WTC11 (cell line): Measurements from ENCODE around the gene SPDYA. TPM values are rescaled to one million over a fixed set of nuclear protein-coding genes. Genes with fewer than 3 reads are reported as not detected.

Experiments used
- ATAC-seq: fragments of 200-7000 bp; cut with Tn5 transposase; 2 replicates; pipeline ENCODE4 v1.10.0; 2021; ENCODE audit warnings: mild to moderate bottlenecking, moderate library complexity
- CTCF ChIA-PET: fragments of 300-600 bp; sonication (Branson Sonifier 250); formaldehyde crosslinking; loops from one replicate; lab custom pipeline; 2021; ENCODE audit warnings: antibody characterized with exemption; lab: Charles Lee
- POLR2A ChIA-PET: fragments of 350-600 bp; sonication (Branson Sonifier 250); formaldehyde crosslinking; loops from one replicate; lab custom pipeline; 2021; ENCODE audit warnings: antibody characterized with exemption; lab: Charles Lee
- DNase-seq: peaks from one replicate; pipeline ENCODE4 v3.0.0; 2021; ENCODE audit warnings: low spot score
- H3K27ac Mint-ChIP-seq: 2 replicates; pipeline ENCODE4 v1.8.0; 2021; ENCODE audit warnings: mixed read lengths
- H3K27me3 Mint-ChIP-seq: 2 replicates; pipeline ENCODE4 v1.8.0; 2021; ENCODE audit warnings: low read depth, mild to moderate bottlenecking, moderate library complexity, mixed read lengths
- H3K36me3 Mint-ChIP-seq: 2 replicates; pipeline ENCODE4 v1.8.0; 2021; ENCODE audit warnings: mixed read lengths
- H3K4me1 Mint-ChIP-seq: 2 replicates; pipeline ENCODE4 v1.8.0; 2022; ENCODE audit warnings: mixed read lengths
- H3K4me3 Mint-ChIP-seq: 2 replicates; pipeline ENCODE4 v1.8.0; 2021; ENCODE audit warnings: mild to moderate bottlenecking, moderate library complexity, mixed read lengths
- H3K9me3 Mint-ChIP-seq: 2 replicates; pipeline ENCODE4 v1.8.0; 2021; ENCODE audit warnings: mixed read lengths
- CBFB ChIP-seq: sonication (generic); formaldehyde crosslinking; IDR thresholded peaks from 2 replicates; pipeline ENCODE4 v1.8.1; 2022; ENCODE audit warnings: mild to moderate bottlenecking, low read depth, missing genetic modification reagents
- FOXK1 ChIP-seq: sonication (generic); formaldehyde crosslinking; IDR thresholded peaks from 2 replicates; pipeline ENCODE4 v1.8.0; 2022; ENCODE audit warnings: mild to moderate bottlenecking, moderate library complexity, missing genetic modification reagents
- GTF2I ChIP-seq: fragments of 250-450 bp; sonication (Bioruptor Pico); conservative IDR thresholded peaks from 2 replicates; pipeline ENCODE4 v1.4.0; 2021; ENCODE audit warnings: mild to moderate bottlenecking
- HMGA2 ChIP-seq: fragments of 250-450 bp; sonication (Bioruptor Pico); IDR thresholded peaks from 2 replicates; pipeline ENCODE4 v1.4.0; 2021; ENCODE audit warnings: mild to moderate bottlenecking, moderate library complexity
- MYBL2 ChIP-seq: sonication (generic); formaldehyde crosslinking; IDR thresholded peaks from 2 replicates; pipeline ENCODE4 v1.8.1; 2023; ENCODE audit warnings: mild to moderate bottlenecking, moderate library complexity, missing genetic modification reagents
- OVOL2 ChIP-seq: fragments of 250-450 bp; sonication (Bioruptor Pico); IDR thresholded peaks from 2 replicates; pipeline ENCODE4 v1.9.0; 2021; ENCODE audit warnings: mild to moderate bottlenecking, borderline replicate concordance
- SP1 ChIP-seq: sonication (generic); formaldehyde crosslinking; conservative IDR thresholded peaks from 2 replicates; pipeline ENCODE4 v1.8.1; 2022; ENCODE audit warnings: missing genetic modification reagents
- TP53 ChIP-seq: sonication (generic); formaldehyde crosslinking; IDR thresholded peaks from 2 replicates; pipeline ENCODE4 v1.8.1; 2023; ENCODE audit warnings: mild to moderate bottlenecking, missing genetic modification reagents
- ZNF138 ChIP-seq: sonication (generic); formaldehyde crosslinking; conservative IDR thresholded peaks from 2 replicates; pipeline ENCODE4 v1.8.1; 2022; ENCODE audit warnings: mild to moderate bottlenecking, moderate library complexity, missing genetic modification reagents
- ZNF263 ChIP-seq: sonication (generic); formaldehyde crosslinking; IDR thresholded peaks from 2 replicates; pipeline ENCODE4 v1.8.1; 2022; ENCODE audit warnings: low read depth, mild to moderate bottlenecking, moderate library complexity, missing genetic modification reagents
- ZNF423 ChIP-seq: fragments of 250-450 bp; sonication (Bioruptor Pico); IDR thresholded peaks from 2 replicates; pipeline ENCODE4 v2.1.2; 2022; ENCODE audit warnings: mild to moderate bottlenecking, moderate library complexity
- ZNF671 ChIP-seq: fragments of 250-450 bp; sonication (Bioruptor Pico); IDR thresholded peaks from 2 replicates; pipeline ENCODE4 v1.8.0; 2021; ENCODE audit warnings: mild to moderate bottlenecking
- total RNA-seq: library from RNA; stranded (reverse); gene quantifications from 3 replicates; pipeline ENCODE4 v1.2.3, GENCODE V29; 2021
- TF ChIP-seq, protein P1 (sequence below): sonication (generic); formaldehyde crosslinking; IDR thresholded peaks from 2 replicates; pipeline ENCODE4 v1.8.0; 2023; ENCODE audit warnings: missing genetic modification reagents, mild to moderate bottlenecking, borderline replicate concordance
- TF ChIP-seq, protein P2 (sequence below): fragments of 200-600 bp; IDR thresholded peaks from 2 replicates; pipeline ENCODE4 v1.8.0; 2022; ENCODE audit warnings: antibody characterized with exemption
- TF ChIP-seq, protein P3 (sequence below): sonication (generic); formaldehyde crosslinking; IDR thresholded peaks from 2 replicates; pipeline ENCODE4 v1.8.1; 2022; ENCODE audit warnings: low read depth, missing genetic modification reagents, borderline replicate concordance
- TF ChIP-seq, protein P4 (sequence below): sonication (generic); formaldehyde crosslinking; IDR thresholded peaks from 2 replicates; pipeline ENCODE4 v1.8.1; 2023; ENCODE audit warnings: mild to moderate bottlenecking, missing genetic modification reagents, moderate library complexity
- TF ChIP-seq, protein P5 (sequence below): fragments of 250-450 bp; sonication (Bioruptor Pico); IDR thresholded peaks from 2 replicates; pipeline ENCODE4 v1.9.0; 2021; ENCODE audit warnings: mild to moderate bottlenecking
- TF ChIP-seq, protein P6 (sequence below): sonication (generic); formaldehyde crosslinking; IDR thresholded peaks from 2 replicates; pipeline ENCODE4 v1.8.1; 2022; ENCODE audit warnings: low read depth, mild to moderate bottlenecking, moderate library complexity, missing genetic modification reagents, borderline replicate concordance

The SPDYA gene
- total RNA-seq, 1 experiment from 2014 or later = 0.61 TPM

DNA sequence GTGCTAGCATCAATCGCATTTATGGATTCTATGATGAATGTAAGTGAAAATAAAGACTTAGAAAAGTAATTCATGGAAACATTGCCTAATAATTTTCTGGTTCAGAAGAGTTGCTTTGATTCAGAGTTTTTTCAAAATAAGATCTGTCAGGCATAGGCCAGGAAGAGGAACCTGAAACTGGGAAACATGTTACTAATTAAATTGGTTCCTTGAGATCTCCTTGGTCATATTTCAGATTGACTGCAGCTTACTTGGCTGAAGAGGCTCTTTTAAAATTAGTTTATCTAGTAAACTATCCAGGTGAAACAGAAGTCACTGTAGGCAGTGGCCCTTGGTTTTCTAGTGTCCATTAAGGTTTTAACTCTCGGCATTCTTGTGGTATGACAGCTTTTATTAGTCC lies 31.6 kb upstream of the SPDYA start:
- POLR2A ChIA-PET = no interaction called here
- H3K27ac Mint-ChIP-seq = no peak overlapping the region
- DNase-seq = no peak
- TF ChIP-seq MYBL2 (CRISPR knock-in tag) = no peak
- TF ChIP-seq, protein P1, sequence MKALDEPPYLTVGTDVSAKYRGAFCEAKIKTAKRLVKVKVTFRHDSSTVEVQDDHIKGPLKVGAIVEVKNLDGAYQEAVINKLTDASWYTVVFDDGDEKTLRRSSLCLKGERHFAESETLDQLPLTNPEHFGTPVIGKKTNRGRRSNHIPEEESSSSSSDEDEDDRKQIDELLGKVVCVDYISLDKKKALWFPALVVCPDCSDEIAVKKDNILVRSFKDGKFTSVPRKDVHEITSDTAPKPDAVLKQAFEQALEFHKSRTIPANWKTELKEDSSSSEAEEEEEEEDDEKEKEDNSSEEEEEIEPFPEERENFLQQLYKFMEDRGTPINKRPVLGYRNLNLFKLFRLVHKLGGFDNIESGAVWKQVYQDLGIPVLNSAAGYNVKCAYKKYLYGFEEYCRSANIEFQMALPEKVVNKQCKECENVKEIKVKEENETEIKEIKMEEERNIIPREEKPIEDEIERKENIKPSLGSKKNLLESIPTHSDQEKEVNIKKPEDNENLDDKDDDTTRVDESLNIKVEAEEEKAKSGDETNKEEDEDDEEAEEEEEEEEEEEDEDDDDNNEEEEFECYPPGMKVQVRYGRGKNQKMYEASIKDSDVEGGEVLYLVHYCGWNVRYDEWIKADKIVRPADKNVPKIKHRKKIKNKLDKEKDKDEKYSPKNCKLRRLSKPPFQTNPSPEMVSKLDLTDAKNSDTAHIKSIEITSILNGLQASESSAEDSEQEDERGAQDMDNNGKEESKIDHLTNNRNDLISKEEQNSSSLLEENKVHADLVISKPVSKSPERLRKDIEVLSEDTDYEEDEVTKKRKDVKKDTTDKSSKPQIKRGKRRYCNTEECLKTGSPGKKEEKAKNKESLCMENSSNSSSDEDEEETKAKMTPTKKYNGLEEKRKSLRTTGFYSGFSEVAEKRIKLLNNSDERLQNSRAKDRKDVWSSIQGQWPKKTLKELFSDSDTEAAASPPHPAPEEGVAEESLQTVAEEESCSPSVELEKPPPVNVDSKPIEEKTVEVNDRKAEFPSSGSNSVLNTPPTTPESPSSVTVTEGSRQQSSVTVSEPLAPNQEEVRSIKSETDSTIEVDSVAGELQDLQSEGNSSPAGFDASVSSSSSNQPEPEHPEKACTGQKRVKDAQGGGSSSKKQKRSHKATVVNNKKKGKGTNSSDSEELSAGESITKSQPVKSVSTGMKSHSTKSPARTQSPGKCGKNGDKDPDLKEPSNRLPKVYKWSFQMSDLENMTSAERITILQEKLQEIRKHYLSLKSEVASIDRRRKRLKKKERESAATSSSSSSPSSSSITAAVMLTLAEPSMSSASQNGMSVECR (CRISPR knock-in tag) = no peak
- TF ChIP-seq, protein P2, sequence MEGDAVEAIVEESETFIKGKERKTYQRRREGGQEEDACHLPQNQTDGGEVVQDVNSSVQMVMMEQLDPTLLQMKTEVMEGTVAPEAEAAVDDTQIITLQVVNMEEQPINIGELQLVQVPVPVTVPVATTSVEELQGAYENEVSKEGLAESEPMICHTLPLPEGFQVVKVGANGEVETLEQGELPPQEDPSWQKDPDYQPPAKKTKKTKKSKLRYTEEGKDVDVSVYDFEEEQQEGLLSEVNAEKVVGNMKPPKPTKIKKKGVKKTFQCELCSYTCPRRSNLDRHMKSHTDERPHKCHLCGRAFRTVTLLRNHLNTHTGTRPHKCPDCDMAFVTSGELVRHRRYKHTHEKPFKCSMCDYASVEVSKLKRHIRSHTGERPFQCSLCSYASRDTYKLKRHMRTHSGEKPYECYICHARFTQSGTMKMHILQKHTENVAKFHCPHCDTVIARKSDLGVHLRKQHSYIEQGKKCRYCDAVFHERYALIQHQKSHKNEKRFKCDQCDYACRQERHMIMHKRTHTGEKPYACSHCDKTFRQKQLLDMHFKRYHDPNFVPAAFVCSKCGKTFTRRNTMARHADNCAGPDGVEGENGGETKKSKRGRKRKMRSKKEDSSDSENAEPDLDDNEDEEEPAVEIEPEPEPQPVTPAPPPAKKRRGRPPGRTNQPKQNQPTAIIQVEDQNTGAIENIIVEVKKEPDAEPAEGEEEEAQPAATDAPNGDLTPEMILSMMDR = no peak
- TF ChIP-seq ZNF423 (CRISPR knock-in tag) = no peak
- TF ChIP-seq, protein P3, sequence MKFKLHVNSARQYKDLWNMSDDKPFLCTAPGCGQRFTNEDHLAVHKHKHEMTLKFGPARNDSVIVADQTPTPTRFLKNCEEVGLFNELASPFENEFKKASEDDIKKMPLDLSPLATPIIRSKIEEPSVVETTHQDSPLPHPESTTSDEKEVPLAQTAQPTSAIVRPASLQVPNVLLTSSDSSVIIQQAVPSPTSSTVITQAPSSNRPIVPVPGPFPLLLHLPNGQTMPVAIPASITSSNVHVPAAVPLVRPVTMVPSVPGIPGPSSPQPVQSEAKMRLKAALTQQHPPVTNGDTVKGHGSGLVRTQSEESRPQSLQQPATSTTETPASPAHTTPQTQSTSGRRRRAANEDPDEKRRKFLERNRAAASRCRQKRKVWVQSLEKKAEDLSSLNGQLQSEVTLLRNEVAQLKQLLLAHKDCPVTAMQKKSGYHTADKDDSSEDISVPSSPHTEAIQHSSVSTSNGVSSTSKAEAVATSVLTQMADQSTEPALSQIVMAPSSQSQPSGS (CRISPR knock-in tag) = no peak
- TF ChIP-seq ZNF671 (CRISPR knock-in tag) = no peak
- no peak for TF ChIP-seq FOXK1
- TF ChIP-seq, protein P4, sequence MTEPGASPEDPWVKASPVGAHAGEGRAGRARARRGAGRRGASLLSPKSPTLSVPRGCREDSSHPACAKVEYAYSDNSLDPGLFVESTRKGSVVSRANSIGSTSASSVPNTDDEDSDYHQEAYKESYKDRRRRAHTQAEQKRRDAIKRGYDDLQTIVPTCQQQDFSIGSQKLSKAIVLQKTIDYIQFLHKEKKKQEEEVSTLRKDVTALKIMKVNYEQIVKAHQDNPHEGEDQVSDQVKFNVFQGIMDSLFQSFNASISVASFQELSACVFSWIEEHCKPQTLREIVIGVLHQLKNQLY (CRISPR knock-in tag) = no peak
- TF ChIP-seq SP1 (CRISPR knock-in tag) = no peak
- TF ChIP-seq, protein P5, sequence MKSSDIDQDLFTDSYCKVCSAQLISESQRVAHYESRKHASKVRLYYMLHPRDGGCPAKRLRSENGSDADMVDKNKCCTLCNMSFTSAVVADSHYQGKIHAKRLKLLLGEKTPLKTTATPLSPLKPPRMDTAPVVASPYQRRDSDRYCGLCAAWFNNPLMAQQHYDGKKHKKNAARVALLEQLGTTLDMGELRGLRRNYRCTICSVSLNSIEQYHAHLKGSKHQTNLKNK (CRISPR knock-in tag) = no peak
- no peak for TF ChIP-seq ZNF138
- TF ChIP-seq OVOL2 (CRISPR knock-in tag) = no peak
- TF ChIP-seq, protein P6, sequence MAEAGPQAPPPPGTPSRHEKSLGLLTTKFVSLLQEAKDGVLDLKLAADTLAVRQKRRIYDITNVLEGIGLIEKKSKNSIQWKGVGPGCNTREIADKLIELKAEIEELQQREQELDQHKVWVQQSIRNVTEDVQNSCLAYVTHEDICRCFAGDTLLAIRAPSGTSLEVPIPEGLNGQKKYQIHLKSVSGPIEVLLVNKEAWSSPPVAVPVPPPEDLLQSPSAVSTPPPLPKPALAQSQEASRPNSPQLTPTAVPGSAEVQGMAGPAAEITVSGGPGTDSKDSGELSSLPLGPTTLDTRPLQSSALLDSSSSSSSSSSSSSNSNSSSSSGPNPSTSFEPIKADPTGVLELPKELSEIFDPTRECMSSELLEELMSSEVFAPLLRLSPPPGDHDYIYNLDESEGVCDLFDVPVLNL (CRISPR knock-in tag) = no peak
- H3K27me3 Mint-ChIP-seq = no peaks in the 10 kb centered on the region
- peaks cover 55% of the 10 kb centered on the region for H3K36me3 Mint-ChIP-seq
- ATAC-seq = no peak
- CTCF ChIA-PET = no interaction called here
- H3K4me1 Mint-ChIP-seq = no peaks in the 10 kb centered on the region
- H3K4me3 Mint-ChIP-seq = no peak overlapping the region
- no peaks in the 10 kb centered on the region for H3K9me3 Mint-ChIP-seq

DNA sequence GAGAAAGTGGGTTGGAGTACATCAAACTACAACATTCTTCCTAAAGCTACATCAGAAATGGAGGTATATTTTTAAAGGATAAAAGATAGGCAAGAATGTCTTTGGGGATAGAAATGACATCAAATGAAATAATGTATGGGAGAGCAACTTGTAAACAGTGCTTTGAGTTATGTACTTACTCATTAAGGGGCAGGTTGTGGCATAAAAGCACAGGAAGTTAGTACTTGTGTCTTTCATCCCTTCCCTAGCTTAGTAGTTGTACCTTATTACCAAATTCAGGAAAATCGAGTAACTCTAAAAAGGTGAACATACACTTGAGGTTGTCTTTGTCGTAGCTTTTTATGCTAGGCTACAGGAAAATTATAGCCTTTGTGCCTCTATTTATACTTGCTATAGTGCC lies 30.1 kb upstream of the SPDYA start:
- Mint-ChIP-seq H3K4me1 (no peaks in the 10 kb centered on the region), H3K9me3 (no peaks in the 10 kb centered on the region), H3K27me3 (no peaks in the 10 kb centered on the region), H3K36me3 (peaks cover 59% of the 10 kb centered on the region), H3K4me3 (no peak overlapping the region), H3K27ac (no peak overlapping the region)
- ATAC-seq = no peak
- ChIA-PET POLR2A (interaction anchor here (0.7 kb wide), 2 partner anchors 14 to 16 kb away, joined by 7 read pairs; no protein-coding TSS in a partner anchor), CTCF (interaction anchor here (0.6 to 0.7 kb wide), 2 partner anchors 62 to 223 kb away, joined by 4 to 6 read pairs; no protein-coding TSS in a partner anchor)
- DNase-seq = no peak
- TF ChIP-seq CBFB (CRISPR knock-in tag) = no peak
- TF ChIP-seq GTF2I (CRISPR knock-in tag) = no peak
- TF ChIP-seq HMGA2 = no peak
- TF ChIP-seq TP53 (CRISPR knock-in tag) = no peak
- TF ChIP-seq, protein P4 (CRISPR knock-in tag) = no peak
- TF ChIP-seq, protein P1 (CRISPR knock-in tag) = no peak
- no peak for TF ChIP-seq ZNF423 (CRISPR knock-in tag)
- TF ChIP-seq ZNF263 (CRISPR knock-in tag) = no peak
